HS-5 (cell line): ENCODE measurements around the gene CFC1B.
"Not testable (repeated sequence)": the region's sequence is repeated elsewhere in the genome, so short reads cannot be mapped to it uniquely, and the experiment has no call there.

Source experiments
- DNase-seq: peaks from one replicate; pipeline ENCODE4 v3.0.0-alpha.2; 2012; ENCODE audit warnings: low read depth

Gene CFC1B

DNA sequence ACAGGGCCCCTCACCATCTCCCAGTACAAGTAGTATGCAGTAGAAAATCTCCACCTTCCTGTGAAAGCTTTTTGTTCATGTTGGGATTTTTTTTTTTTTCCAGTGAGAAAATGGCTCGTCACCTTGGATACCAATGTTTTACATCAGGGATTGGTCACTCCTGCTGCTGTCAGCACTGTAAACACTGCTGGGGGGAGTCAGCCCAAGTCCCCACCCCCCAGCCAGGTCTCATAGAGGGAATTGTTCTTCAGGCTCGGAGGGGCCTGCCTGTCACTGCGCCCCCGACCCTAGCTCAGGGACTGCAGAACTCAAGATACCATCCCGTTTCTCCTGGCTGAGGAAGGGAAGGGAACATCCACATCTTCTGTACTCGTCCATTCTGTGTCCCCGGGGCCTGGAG is at the start of gene CFC1B:
CFC1B (plus strand) TSS at position 231 of the 400 bp plus-strand sequence. CDS start 263 bp downstream, outside the sequence.
- DNase-seq = not testable (repeated sequence)

- not testable (repeated sequence) for DNase-seq
These were observed 29.9 kb upstream of the CFC1B start for GRCh38 chr2:130491073-130491472.

DNA sequence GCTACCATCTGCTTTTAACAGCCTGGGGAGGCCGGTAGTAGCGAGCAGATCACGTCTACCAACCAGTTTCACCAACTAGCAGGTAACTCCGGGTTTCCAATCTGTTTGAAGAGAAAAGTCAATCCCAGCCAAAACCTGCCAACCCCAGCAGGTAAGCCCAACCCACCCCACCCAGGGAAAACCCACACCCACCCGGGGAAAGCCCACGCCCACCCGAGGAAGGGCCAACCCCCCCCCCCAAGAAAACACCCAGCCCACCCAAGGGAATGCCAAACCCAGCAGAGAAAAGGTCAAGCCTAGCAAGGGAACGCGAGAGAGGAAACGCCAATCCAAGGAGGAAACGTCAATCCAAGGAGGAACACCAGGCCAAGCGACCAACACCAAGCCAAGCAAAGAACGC is 11.8 kb upstream of the CFC1B start, which contains the start of gene POTEI:
POTEI (minus strand) TSS at position 101 of the 400 bp plus-strand sequence; CDS start at position 8, 93 bp downstream.
- not testable (repeated sequence) for DNase-seq

GRCh38 chr2:130510807-130511746 is 9.9 kb upstream of the CFC1B start:
- not testable (repeated sequence) for DNase-seq

- DNase-seq = not testable (repeated sequence)
These were observed 9.1 kb upstream of the CFC1B start for GRCh38 chr2:130511747-130512451.

DNA sequence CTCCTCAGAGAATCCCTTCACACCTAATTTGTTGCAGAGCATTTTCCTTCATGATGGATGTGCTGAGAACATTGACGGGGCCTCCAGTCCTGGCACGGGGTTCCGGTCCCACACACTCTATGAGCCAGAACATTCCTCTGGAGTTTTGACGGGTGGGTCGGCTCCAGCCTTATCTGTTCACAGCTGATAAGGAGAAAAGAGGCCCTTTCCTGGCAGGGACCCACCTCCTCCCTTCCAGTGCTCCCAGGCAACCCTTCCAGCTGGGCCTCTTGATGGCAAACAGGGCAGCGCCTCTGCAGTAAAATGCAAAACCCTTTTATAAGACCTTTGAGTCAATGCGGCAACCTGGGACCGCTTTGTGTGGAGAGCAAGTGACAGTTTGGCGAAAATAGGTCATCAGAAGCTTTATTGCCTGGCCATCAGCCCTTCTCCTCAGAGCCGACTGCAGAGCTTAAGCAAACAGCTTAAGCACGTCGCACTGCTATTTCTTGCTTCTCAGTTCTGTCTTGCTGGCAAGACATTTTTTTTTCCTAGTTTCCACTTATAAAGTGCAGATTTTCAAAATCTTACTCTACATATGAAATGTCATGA is 2.4 kb upstream of the CFC1B start:
- DNase-seq = not testable (repeated sequence)

DNA sequence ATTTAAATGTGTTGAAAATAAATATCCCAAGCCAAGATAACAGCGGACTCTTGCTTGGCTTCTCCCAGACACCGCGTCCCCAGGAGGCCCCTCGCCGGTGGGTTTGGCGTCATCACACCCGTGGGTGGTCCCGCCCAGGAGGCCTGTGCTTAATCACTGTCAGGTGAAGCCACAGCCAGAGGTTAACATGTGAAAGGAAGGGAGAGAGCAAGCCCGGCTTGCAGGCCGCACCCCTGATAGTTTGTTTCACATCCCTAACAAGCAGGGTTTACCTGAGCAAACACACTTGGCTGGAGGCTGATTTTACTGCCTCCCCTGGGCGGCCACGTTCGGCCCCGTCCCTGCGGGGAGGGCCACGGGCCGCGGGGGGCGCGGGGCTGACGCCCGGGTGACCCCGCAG is 1.4 kb downstream of the CFC1B start:
- not testable (repeated sequence) for DNase-seq

- DNase-seq = not testable (repeated sequence)
These were observed 6.4 kb downstream of the CFC1B start for GRCh38 chr2:130527365-130527967.

- DNase-seq = not testable (repeated sequence)
These were observed 8.5 kb downstream of the CFC1B start for GRCh38 chr2:130529545-130529944.

- not testable (repeated sequence) for DNase-seq
These were observed 9.2 kb downstream of the CFC1B start for GRCh38 chr2:130530212-130530611.

GRCh38 chr2:130531225-130531624 is 10.2 kb downstream of the CFC1B start:
- not testable (repeated sequence) for DNase-seq

- not testable (repeated sequence) for DNase-seq
These were observed 10.7 kb downstream of the CFC1B start for GRCh38 chr2:130531672-130532071.

DNA sequence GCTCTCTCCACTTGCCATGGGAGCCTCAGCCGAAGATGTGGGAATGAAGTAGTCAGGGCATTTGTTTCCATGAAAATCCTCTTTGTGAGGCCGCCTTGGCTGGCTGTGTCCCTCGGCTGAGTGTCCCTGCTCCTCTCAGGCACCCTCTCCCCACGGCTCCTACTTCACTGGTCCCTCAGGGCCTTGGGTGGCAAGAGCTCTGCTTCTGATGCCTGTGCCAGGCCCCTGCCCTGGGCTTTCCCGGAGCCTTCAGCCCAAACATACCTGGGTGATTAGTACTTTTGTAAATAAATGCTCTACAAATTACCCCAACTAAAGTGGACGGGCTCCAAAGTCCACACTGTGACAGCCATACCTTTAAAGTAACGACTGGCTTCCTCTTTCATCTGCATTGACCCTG is 15.6 kb downstream of the CFC1B start:
- not testable (repeated sequence) for DNase-seq

DNA sequence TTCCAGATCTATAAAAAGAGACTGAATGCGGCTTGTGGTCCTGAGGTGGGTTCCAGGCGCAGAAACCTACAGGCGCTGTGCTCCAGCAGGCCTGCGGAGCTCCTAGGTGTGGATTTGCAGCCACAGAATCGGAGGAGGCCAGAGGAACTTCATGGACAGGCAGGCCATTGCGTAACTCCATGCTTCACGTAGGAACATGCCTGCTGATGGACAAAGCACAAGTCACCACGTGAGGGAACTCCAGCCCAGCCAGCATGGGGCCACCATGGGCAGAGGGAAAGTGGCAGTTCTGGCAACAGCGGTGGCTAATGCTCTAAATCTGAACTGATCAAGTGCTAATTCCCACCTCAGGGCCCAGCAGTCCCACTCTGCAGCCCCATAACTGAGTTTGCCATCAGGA is 17.2 kb downstream of the CFC1B start:
- DNase-seq = not testable (repeated sequence)

- not testable (repeated sequence) for DNase-seq
These were observed 21.8 kb downstream of the CFC1B start for GRCh38 chr2:130542789-130543188.

- not testable (repeated sequence) for DNase-seq
These were observed 22.9 kb downstream of the CFC1B start for GRCh38 chr2:130543785-130544528.

DNA sequence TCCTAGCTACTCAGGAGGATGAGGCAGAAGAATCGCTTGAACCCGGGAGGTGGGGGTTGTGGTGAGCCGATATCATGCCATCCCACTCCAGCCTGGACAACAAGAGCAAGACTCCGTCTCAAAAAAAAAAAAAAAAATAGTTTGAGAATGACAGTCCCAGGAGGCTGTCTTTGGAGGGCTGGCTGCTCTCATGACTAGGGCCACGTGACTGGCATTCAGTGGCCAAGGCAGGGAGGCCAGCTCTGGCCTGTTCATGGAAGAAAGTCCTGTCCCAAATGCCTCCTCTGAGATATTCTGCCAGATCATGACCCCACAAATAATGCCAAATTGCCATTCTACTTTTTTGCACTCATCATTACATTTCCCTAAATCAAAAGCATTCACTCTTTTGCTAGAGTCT is 24.0 kb downstream of the CFC1B start:
- not testable (repeated sequence) for DNase-seq

GRCh38 chr2:130548418-130548817 is 27.4 kb downstream of the CFC1B start:
- DNase-seq = not testable (repeated sequence)

GRCh38 chr2:130549475-130549874 is 28.5 kb downstream of the CFC1B start:
- not testable (repeated sequence) for DNase-seq

GRCh38 chr2:130554178-130554577 is 33.2 kb downstream of the CFC1B start:
- DNase-seq = not testable (repeated sequence)

DNA sequence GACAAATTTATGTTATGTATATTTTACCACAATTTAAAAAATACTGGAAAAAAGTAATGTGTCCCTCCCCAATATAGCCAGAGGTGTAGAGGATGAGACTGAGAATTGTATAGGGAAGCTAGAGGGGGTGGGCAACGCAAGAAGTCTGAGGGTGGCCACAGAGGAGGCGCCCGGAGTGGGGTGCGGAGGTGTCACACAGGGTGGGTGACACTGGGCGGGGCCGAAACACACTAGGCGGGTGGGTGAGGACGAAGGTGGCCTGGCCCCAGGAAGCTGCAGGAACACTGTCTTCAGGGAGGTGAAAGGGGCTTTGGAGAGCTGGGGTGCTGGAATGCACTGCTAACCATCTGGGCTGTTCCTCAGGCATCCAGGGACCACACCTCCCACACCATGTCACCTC is 35.4 kb downstream of the CFC1B start:
- DNase-seq = not testable (repeated sequence)
